Measurements from ENCODE around the gene KRTAP9-9. TPM values are rescaled to one million over a fixed set of nuclear protein-coding genes. Genes with fewer than 3 reads are reported as not detected.
"Not testable (repeated sequence)": the region's sequence is repeated elsewhere in the genome, so short reads cannot be mapped to it uniquely, and the experiment has no call there.

KRTAP9-9 gene
- total RNA-seq, 4 donors from 2014 or later: not detected

GRCh38 chr17:41264599-41264998 lies 9.4 kb downstream of the KRTAP9-9 start:
- Histone ChIP-seq H3K27ac (no peak overlapping the region), H3K4me3 (no peak overlapping the region), H3K36me3 (no peaks in the 10 kb centered on the region), H3K27me3 (peaks cover 0 to 9% (median 0%) of the 10 kb centered on the region in 4 donors), H3K9me3 (no peaks in the 10 kb centered on the region), H3K4me1 (no peaks in the 10 kb centered on the region)
- intact Hi-C loops (cut with DNase I): no loop called here
- WGBS, 2 donors: 89 to 100% methylated on average over 2 to 3 of the region's 3 CpGs
- DNase-seq: no peak
- TF ChIP-seq POLR2A (IDR thresholded peaks at IDR 0.05): no peak
- TF ChIP-seq, protein P1, sequence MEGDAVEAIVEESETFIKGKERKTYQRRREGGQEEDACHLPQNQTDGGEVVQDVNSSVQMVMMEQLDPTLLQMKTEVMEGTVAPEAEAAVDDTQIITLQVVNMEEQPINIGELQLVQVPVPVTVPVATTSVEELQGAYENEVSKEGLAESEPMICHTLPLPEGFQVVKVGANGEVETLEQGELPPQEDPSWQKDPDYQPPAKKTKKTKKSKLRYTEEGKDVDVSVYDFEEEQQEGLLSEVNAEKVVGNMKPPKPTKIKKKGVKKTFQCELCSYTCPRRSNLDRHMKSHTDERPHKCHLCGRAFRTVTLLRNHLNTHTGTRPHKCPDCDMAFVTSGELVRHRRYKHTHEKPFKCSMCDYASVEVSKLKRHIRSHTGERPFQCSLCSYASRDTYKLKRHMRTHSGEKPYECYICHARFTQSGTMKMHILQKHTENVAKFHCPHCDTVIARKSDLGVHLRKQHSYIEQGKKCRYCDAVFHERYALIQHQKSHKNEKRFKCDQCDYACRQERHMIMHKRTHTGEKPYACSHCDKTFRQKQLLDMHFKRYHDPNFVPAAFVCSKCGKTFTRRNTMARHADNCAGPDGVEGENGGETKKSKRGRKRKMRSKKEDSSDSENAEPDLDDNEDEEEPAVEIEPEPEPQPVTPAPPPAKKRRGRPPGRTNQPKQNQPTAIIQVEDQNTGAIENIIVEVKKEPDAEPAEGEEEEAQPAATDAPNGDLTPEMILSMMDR (IDR thresholded peaks at IDR 0.05): no peak

DNA sequence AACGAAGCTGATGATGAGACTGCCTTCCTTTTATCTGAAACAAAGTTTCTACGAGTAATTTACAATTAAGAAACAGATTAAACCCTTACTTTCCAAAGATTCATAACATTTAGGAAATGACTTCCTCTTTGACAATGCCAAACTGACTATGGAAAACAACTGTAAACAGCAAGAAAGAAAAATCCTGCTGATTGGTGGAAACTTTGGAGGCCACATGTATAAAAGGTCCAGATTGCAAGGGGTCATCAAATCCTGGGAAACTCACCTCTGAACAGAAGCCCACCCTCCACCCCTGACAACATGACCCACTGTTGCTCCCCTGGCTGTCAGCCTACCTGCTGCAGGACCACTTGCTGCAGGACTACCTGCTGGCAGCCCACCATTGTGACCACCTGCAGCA lies 9.9 kb downstream of the KRTAP9-9 start, which contains the start of gene KRTAP9-6:
Gene KRTAP9-6, plus strand, starts transcription at position 301 of the 400 bp plus-strand sequence. Its CDS starts 0 bp downstream, at position 301.
- Histone ChIP-seq H3K27ac (no peak within 1 kb of the TSS), H3K9me3 (no peaks in the 10 kb centered on the region), H3K4me3 (no peak within 1 kb of the TSS), H3K27me3 (peaks cover 0 to 8% (median 0%) of the 10 kb centered on the region in 4 donors), H3K36me3 (no peaks in the 10 kb centered on the region), H3K4me1 (no peaks in the 10 kb centered on the region)
- intact Hi-C loops (cut with DNase I): no loop called here
- TF ChIP-seq, protein P1 (IDR thresholded peaks at IDR 0.05): no peak
- no peak for TF ChIP-seq POLR2A (IDR thresholded peaks at IDR 0.05)
- 37 to 51% methylated on average over 2 of the region's 2 CpGs for WGBS, 2 donors
- DNase-seq: no peak

GRCh38 chr17:41267711-41268110 lies 12.5 kb downstream of the KRTAP9-9 start:
- Histone ChIP-seq H3K9me3 (no peaks in the 10 kb centered on the region), H3K27ac (no peak overlapping the region), H3K4me1 (no peaks in the 10 kb centered on the region), H3K27me3 (peaks cover 0 to 4% (median 0%) of the 10 kb centered on the region in 4 donors), H3K4me3 (no peak overlapping the region), H3K36me3 (no peaks in the 10 kb centered on the region)
- WGBS, 2 donors: 82% methylated on average over 3 of the region's 3 CpGs; no CpG with 5 or more reads in 1 of the 2 donors
- TF ChIP-seq, protein P1 (IDR thresholded peaks at IDR 0.05): no peak
- TF ChIP-seq POLR2A (IDR thresholded peaks at IDR 0.05): no peak
- DNase-seq: no peak
- intact Hi-C loops (cut with DNase I): no loop called here

DNA sequence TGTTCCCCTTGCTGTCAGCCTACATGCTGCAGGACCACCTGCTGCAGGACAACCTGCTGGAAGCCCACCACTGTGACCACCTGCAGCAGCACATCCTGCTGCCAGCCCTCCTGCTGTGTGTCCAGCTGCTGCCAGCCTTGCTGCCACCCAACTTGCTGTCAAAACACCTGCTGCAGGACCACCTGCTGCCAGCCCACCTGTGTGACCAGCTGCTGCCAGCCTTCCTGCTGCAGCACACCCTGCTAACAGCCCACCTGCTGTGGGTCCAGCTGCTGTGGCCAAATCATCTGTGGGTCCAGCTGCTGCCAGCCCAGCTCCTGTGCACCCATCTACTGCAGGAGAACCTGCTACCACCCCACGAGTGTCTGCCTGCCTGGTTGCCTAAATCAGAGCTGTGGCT lies 16.1 kb downstream of the KRTAP9-9 start:
- DNase-seq; H3K9me3 ChIP-seq; H3K36me3 ChIP-seq; H3K4me1 ChIP-seq; H3K27me3 ChIP-seq; intact Hi-C loops (cut with DNase I); H3K4me3 ChIP-seq; H3K27ac ChIP-seq: not testable (repeated sequence)
- WGBS, 2 donors: no CpG with 5 or more reads among the region's 1 CpG

DNA sequence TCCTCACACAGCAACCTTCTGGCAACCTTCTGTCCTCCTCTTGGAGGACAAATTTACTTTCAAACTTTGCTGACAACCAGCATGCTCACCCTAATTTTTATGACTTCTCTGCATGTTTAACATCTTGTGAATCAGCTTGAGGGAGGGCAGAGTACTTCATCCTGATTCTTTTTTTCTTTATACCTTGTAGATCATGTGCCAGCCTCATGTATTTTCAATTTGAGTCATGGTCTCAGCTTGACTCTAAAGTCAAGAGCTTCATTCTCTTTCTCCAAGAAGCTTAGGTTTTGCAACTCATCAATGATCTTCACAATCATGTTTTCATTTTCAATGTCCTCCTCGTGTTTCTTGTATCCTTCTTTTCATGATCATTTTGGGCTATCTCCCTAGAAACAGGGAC lies 16.7 kb downstream of the KRTAP9-9 start:
- H3K9me3 ChIP-seq: no peaks in the 10 kb centered on the region
- H3K4me3 ChIP-seq: no peak overlapping the region
- DNase-seq: no peak
- H3K27ac ChIP-seq: no peak overlapping the region
- intact Hi-C loops (cut with DNase I): no loop called here
- no peaks in the 10 kb centered on the region for H3K4me1 ChIP-seq
- peaks cover 0 to 5% (median 0%) of the 10 kb centered on the region in 4 donors for H3K27me3 ChIP-seq
- TF ChIP-seq POLR2A (IDR thresholded peaks at IDR 0.05): no peak
- TF ChIP-seq, protein P1 (IDR thresholded peaks at IDR 0.05): no peak
- 75% methylated on average over 1 of the region's 1 CpG; no CpG with 5 or more reads in 1 of the 2 donors for WGBS, 2 donors
- H3K36me3 ChIP-seq: no peaks in the 10 kb centered on the region

- H3K4me1 ChIP-seq; DNase-seq; H3K9me3 ChIP-seq; intact Hi-C loops (cut with DNase I); H3K27me3 ChIP-seq; H3K4me3 ChIP-seq; H3K27ac ChIP-seq; H3K36me3 ChIP-seq: not testable (repeated sequence)
- 80 to 100% methylated on average over 1 of the region's 3 CpGs for WGBS, 2 donors
Measured at GRCh38 chr17:41275648-41276190, 20.5 kb downstream of the KRTAP9-9 start, which contains the start of gene KRTAP9-7. TSS of gene KRTAP9-7 (plus strand) at chr17:41275698. CDS start at chr17:41275698, 0 bp downstream.
